MCF 10A (cell line): Measurements from ENCODE around the gene SH2D4B. TPM values are rescaled to one million over a fixed set of nuclear protein-coding genes. Genes with fewer than 3 reads are reported as not detected.

Source experiments
- BruUV-seq: library from RNA; stranded (reverse); fragments of 400-500 nt; replicated peaks from 2 replicates; lab custom pipeline; 2021; lab: Mats Ljungman, UMichigan
- CTCF ChIA-PET: fragments of 300-600 bp; sonication (Branson Sonifier 250); formaldehyde crosslinking; extraction: SDS; loops from one replicate; lab custom pipeline; 2021; ENCODE audit warnings: antibody characterized with exemption, inconsistent platforms; lab: Yijun Ruan, JAX
- POLR2A ChIA-PET: fragments of 300-600, 350-650 bp; sonication (Branson Sonifier 250); formaldehyde crosslinking; extraction: SDS; loops from one replicate; lab custom pipeline; 2020; ENCODE audit warnings: antibody characterized with exemption, inconsistent platforms; lab: Yijun Ruan, JAX
- DNase-seq: peaks from one replicate; pipeline ENCODE4 v3.0.0-alpha.2; 2018; ENCODE audit not compliant: unreplicated experiment
- H3K27ac Mint-ChIP-seq: one replicate; pipeline ENCODE4 v1.8.0; 2022; ENCODE audit warnings: mild to moderate bottlenecking, low read depth, mixed read lengths; ENCODE audit not compliant: unreplicated experiment
- H3K27me3 Mint-ChIP-seq: one replicate; pipeline ENCODE4 v1.8.0; 2022; ENCODE audit warnings: mixed read lengths; ENCODE audit not compliant: insufficient read depth, unreplicated experiment
- H3K36me3 Mint-ChIP-seq: one replicate; pipeline ENCODE4 v1.8.0; 2022; ENCODE audit warnings: mild to moderate bottlenecking, moderate library complexity, mixed read lengths; ENCODE audit not compliant: insufficient read depth, unreplicated experiment
- H3K4me1 Mint-ChIP-seq: one replicate; pipeline ENCODE4 v1.8.0; 2022; ENCODE audit warnings: mixed read lengths; ENCODE audit not compliant: insufficient read depth, unreplicated experiment
- H3K4me3 Mint-ChIP-seq: one replicate; pipeline ENCODE4 v1.8.0; 2022; ENCODE audit warnings: mild to moderate bottlenecking, moderate library complexity, mixed read lengths; ENCODE audit not compliant: unreplicated experiment
- H3K9me3 Mint-ChIP-seq: one replicate; pipeline ENCODE4 v1.8.0; 2022; ENCODE audit warnings: mixed read lengths; ENCODE audit not compliant: unreplicated experiment
- intact Hi-C: fragments of 100-400 bp; cut with micrococcal nuclease; formaldehyde crosslinking; loops from 2 replicates; pipeline ENCODE4 v1.14.1; 2022
- total RNA-seq: library from RNA; stranded (reverse); gene quantifications from 2 replicates; pipeline ENCODE4 v1.2.3, GENCODE V29; 2022
- TF ChIP-seq, protein P1 (sequence below): fragments of 200-600 bp; IDR thresholded peaks from one replicate; pipeline ENCODE4 v1.8.0; 2022; ENCODE audit warnings: antibody characterized with exemption, mild to moderate bottlenecking; ENCODE audit not compliant: unreplicated experiment

Gene SH2D4B
- total RNA-seq, 1 experiment from 2014 or later: not detected

GRCh38 chr10:80569131-80569895, 31.6 kb downstream of the SH2D4B start:
- Mint-ChIP-seq H3K27me3 (peaks cover 45% of the 10 kb centered on the region), H3K9me3 (no peaks in the 10 kb centered on the region), H3K4me3 (no peak overlapping the region), H3K27ac (no peak overlapping the region), H3K36me3 (no peaks in the 10 kb centered on the region), H3K4me1 (no peaks in the 10 kb centered on the region)
- intact Hi-C loops: no loop called here
- CTCF ChIA-PET: interaction anchor here (0.6 to 1.0 kb wide), 3 partner anchors 17 to 126 kb away, joined by 3 to 4 read pairs (median 3); no protein-coding TSS in a partner anchor
- TF ChIP-seq, protein P1, sequence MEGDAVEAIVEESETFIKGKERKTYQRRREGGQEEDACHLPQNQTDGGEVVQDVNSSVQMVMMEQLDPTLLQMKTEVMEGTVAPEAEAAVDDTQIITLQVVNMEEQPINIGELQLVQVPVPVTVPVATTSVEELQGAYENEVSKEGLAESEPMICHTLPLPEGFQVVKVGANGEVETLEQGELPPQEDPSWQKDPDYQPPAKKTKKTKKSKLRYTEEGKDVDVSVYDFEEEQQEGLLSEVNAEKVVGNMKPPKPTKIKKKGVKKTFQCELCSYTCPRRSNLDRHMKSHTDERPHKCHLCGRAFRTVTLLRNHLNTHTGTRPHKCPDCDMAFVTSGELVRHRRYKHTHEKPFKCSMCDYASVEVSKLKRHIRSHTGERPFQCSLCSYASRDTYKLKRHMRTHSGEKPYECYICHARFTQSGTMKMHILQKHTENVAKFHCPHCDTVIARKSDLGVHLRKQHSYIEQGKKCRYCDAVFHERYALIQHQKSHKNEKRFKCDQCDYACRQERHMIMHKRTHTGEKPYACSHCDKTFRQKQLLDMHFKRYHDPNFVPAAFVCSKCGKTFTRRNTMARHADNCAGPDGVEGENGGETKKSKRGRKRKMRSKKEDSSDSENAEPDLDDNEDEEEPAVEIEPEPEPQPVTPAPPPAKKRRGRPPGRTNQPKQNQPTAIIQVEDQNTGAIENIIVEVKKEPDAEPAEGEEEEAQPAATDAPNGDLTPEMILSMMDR: no peak
- DNase-seq: no peak
- POLR2A ChIA-PET: no interaction called here
- BruUV-seq: no TSS peak

- H3K27ac Mint-ChIP-seq: no peak overlapping the region
- intact Hi-C loops: no loop called here
- CTCF ChIA-PET: no interaction called here
- no peaks in the 10 kb centered on the region for H3K4me1 Mint-ChIP-seq
- no TSS peak for BruUV-seq
- peaks cover 33% of the 10 kb centered on the region for H3K27me3 Mint-ChIP-seq
- TF ChIP-seq, protein P1: no peak
- no peaks in the 10 kb centered on the region for H3K9me3 Mint-ChIP-seq
- DNase-seq: no peak
- POLR2A ChIA-PET: no interaction called here
- no peaks in the 10 kb centered on the region for H3K36me3 Mint-ChIP-seq
- H3K4me3 Mint-ChIP-seq: no peak overlapping the region
These were observed 33.6 kb downstream of the SH2D4B start for GRCh38 chr10:80571352-80571751.

DNA sequence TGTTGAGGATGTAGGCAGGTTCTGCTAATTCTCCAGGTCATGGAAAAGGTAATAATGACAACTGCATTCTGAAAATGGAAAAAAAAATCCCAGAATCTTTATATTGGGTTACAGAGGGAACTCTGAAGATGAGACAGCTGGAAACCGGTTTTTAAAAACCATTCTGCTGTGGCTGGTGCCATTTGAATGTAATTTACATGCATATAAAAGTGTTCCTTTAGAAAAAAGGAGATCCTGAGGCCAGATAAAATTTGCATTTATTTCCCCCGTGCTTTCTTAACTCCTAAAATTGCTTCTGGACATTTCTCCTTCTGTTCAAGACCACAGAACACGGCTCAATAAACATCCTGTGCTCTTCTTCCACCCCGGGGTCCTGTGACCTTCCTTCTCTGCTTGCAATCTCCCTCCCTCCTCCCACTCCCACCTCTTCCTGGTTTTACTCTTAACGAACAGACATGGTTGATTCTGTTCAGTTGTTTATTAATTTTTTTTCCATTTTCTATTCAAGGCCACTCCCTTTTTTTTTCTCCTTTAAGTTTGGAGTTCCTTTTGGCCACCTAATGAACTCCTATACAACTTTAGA, 41.6 kb downstream of the SH2D4B start:
- Mint-ChIP-seq H3K36me3 (no peaks in the 10 kb centered on the region), H3K27ac (no peak overlapping the region), H3K27me3 (peaks cover 41% of the 10 kb centered on the region)

More for the DNA sequence above, 41.6 kb downstream of the SH2D4B start:
- no peaks in the 10 kb centered on the region for H3K4me1 Mint-ChIP-seq
- H3K9me3 Mint-ChIP-seq: no peaks in the 10 kb centered on the region
- intact Hi-C loops: no loop called here
- ChIA-PET POLR2A (interaction anchor here (1.2 kb wide), 1 partner anchor 16 kb away, joined by 3 read pairs; no protein-coding TSS in a partner anchor), CTCF (no interaction called here)
- no TSS peak for BruUV-seq
- DNase-seq: no peak
- TF ChIP-seq, protein P1: no peak
- H3K4me3 Mint-ChIP-seq: no peak overlapping the region
